Measurements from ENCODE around the gene LATS1.

LATS1 gene

DNA sequence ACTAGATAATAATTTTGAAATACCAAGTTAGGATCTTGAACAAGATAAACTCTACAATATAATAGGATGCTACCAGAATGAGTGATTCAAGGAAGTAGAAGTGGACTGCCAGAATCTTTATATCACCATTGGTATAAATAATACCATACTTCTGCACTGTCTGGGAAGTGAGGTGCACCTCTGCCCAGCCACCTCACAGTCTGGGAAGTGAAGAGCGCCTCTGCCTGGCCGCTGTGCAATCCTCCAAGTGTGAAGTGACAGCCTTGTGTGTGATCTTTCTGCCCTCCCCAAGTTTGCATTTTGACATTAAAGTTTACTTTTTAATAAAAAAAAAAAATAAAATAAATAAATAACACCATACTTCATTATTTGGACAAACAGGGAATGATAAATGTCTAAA is 18.8 kb downstream of the LATS1 start:
- Histone ChIP-seq H3K4me2 (ENCODE audit: low read length) (no peak overlapping the region), H3K27me3 (ENCODE audit: low read depth, low read length) (no peaks in the 10 kb centered on the region), H3K4me1 (ENCODE audit: low read length) (peaks cover 7% of the 10 kb centered on the region), H3K27ac (ENCODE audit: low read length) (no peak overlapping the region), H3K79me2 (ENCODE audit: low read length) (peaks cover 94% of the 10 kb centered on the region), H2AFZ (ENCODE audit: low read depth, low read length) (no peak overlapping the region), H3K9me3 (ENCODE audit: insufficient read depth, low read length) (no peaks in the 10 kb centered on the region), H3K36me3 (replicated peaks; ENCODE audit: low read depth, low read length) (peaks cover 4% of the 10 kb centered on the region), H3K4me3 (ENCODE audit: low read length) (no peak overlapping the region), H3K9ac (ENCODE audit: low read length) (no peak overlapping the region), H4K20me1 (ENCODE audit: insufficient read depth, low read length) (peaks cover 12% of the 10 kb centered on the region; the same call in 1 of the 2 replicates)
- TF ChIP-seq CTCF (IDR thresholded peaks at IDR 0.05; ENCODE audit: low read depth, low read length) (no peak), EZH2phosphoT487 (IDR thresholded peaks at IDR 0.05; ENCODE audit: low read depth) (no peak)

GRCh38 chr6:149698175-149698574 is 19.7 kb downstream of the LATS1 start:
- Histone ChIP-seq H3K9ac (ENCODE audit: low read length) (no peak overlapping the region), H3K9me3 (ENCODE audit: insufficient read depth, low read length) (no peaks in the 10 kb centered on the region), H3K4me3 (ENCODE audit: low read length) (no peak overlapping the region), H2AFZ (ENCODE audit: low read depth, low read length) (no peak overlapping the region), H3K36me3 (replicated peaks; ENCODE audit: low read depth, low read length) (peaks cover 4% of the 10 kb centered on the region), H4K20me1 (ENCODE audit: insufficient read depth, low read length) (peaks cover 10% of the 10 kb centered on the region; the same call in 1 of the 2 replicates), H3K4me1 (ENCODE audit: low read length) (peaks cover 7% of the 10 kb centered on the region), H3K27me3 (ENCODE audit: low read depth, low read length) (no peaks in the 10 kb centered on the region), H3K79me2 (ENCODE audit: low read length) (peaks cover 90% of the 10 kb centered on the region), H3K27ac (ENCODE audit: low read length) (no peak overlapping the region), H3K4me2 (ENCODE audit: low read length) (no peak overlapping the region)
- TF ChIP-seq CTCF (IDR thresholded peaks at IDR 0.05; ENCODE audit: low read depth, low read length) (no peak), EZH2phosphoT487 (IDR thresholded peaks at IDR 0.05; ENCODE audit: low read depth) (no peak)

DNA sequence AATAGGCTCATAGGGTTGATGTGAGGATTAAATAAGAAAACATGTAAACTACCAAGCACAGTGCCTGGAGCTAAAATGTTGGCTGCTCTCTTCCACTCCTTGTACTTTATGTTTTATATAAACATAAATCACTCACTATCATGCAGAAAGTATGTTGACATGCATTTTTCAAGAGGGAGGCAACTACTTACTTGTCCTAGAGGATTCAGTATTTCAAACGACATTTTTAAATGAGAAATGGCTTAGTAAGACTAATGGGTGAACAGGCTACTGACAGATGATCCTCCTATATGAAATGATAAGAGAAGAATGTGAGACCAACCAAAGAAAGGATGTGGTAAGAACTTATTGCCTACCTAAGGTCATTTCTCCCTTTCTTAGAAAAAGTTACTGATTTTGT is 21.0 kb downstream of the LATS1 start:
- no peaks in the 10 kb centered on the region for H3K9me3 ChIP-seq (ENCODE audit: insufficient read depth, low read length)
- H3K9ac ChIP-seq (ENCODE audit: low read length): no peak overlapping the region
- no peak overlapping the region for H3K4me2 ChIP-seq (ENCODE audit: low read length)
- no peak overlapping the region for H3K4me3 ChIP-seq (ENCODE audit: low read length)
- peaks cover 89% of the 10 kb centered on the region for H3K79me2 ChIP-seq (ENCODE audit: low read length)
- peaks cover 10% of the 10 kb centered on the region; the same call in 1 of the 2 replicates for H4K20me1 ChIP-seq (ENCODE audit: insufficient read depth, low read length)
- peaks cover 7% of the 10 kb centered on the region for H3K4me1 ChIP-seq (ENCODE audit: low read length)
- TF ChIP-seq EZH2phosphoT487 (IDR thresholded peaks at IDR 0.05; ENCODE audit: low read depth) (no peak), CTCF (IDR thresholded peaks at IDR 0.05; ENCODE audit: low read depth, low read length) (no peak)
- H2AFZ ChIP-seq (ENCODE audit: low read depth, low read length): no peak overlapping the region
- no peaks in the 10 kb centered on the region for H3K27me3 ChIP-seq (ENCODE audit: low read depth, low read length)
- H3K27ac ChIP-seq (ENCODE audit: low read length): no peak overlapping the region
- peaks cover 5% of the 10 kb centered on the region for H3K36me3 ChIP-seq (replicated peaks; ENCODE audit: low read depth, low read length)

DNA sequence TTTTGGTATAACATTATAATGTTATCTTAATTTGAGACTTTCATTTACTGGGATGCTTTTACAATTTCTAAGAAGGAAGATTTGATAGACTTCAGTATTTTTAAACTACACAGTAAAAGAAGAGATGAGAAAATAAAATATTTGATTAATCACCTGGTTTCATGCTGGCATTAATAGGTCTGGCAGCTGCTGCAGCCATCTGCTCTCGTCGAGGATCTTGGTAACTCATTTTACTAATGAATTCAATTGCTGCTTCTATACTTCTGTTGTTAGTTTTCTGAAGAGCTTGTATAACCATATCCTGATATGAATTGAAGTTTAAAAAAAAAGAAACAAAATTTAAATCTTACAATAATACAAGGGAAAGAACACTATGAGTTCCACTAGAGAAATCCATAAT is 23.0 kb downstream of the LATS1 start:
- Histone ChIP-seq H3K4me3 (ENCODE audit: low read length) (no peak overlapping the region), H2AFZ (ENCODE audit: low read depth, low read length) (no peak overlapping the region), H3K9ac (ENCODE audit: low read length) (no peak overlapping the region), H3K36me3 (replicated peaks; ENCODE audit: low read depth, low read length) (peaks cover 2% of the 10 kb centered on the region), H3K4me1 (ENCODE audit: low read length) (peaks cover 7% of the 10 kb centered on the region), H4K20me1 (ENCODE audit: insufficient read depth, low read length) (peaks cover 18% of the 10 kb centered on the region), H3K9me3 (ENCODE audit: insufficient read depth, low read length) (no peaks in the 10 kb centered on the region), H3K79me2 (ENCODE audit: low read length) (peaks cover 85% of the 10 kb centered on the region), H3K27ac (ENCODE audit: low read length) (peak overlapping the region; percentile 28; the same call in 1 of the 2 replicates), H3K4me2 (ENCODE audit: low read length) (no peak overlapping the region; the same call in 1 of the 2 replicates), H3K27me3 (ENCODE audit: low read depth, low read length) (no peaks in the 10 kb centered on the region)
- TF ChIP-seq EZH2phosphoT487 (IDR thresholded peaks at IDR 0.05; ENCODE audit: low read depth): no peak
- no peak for TF ChIP-seq CTCF (IDR thresholded peaks at IDR 0.05; ENCODE audit: low read depth, low read length)

Measured in OCI-LY3 (cell line).